Endothelial cell of umbilical vein (primary cell): ENCODE results near the gene FAM163A. TPM values are rescaled to one million over a fixed set of nuclear protein-coding genes. Genes with fewer than 3 reads are reported as not detected.

Source experiments
- BruUV-seq: library from RNA; stranded (reverse); fragments of 400-500 nt; replicated peaks from 2 replicates; lab custom pipeline; 2021; lab: Mats Ljungman, UMichigan
- CTCF ChIA-PET: fragments of 300-600, 350-600 bp; sonication (Branson Sonifier 250); formaldehyde crosslinking; loops from one replicate; lab custom pipeline; 2021; ENCODE audit warnings: antibody characterized with exemption, inconsistent platforms; lab: Charles Lee
- POLR2A ChIA-PET: fragments of 300-600, 350-600 bp; sonication (Branson Sonifier 250); formaldehyde crosslinking; loops from one replicate; lab custom pipeline; 2021; ENCODE audit warnings: antibody characterized with exemption, inconsistent platforms; lab: Charles Lee
- DNase-seq: peaks from one replicate; pipeline ENCODE4 v3.0.0-alpha.2; 2011; ENCODE audit warnings: low read depth, low spot score
- FAIRE-seq: peaks from 2 replicates; lab custom pipeline; 2011; peaks lifted over from hg19 to GRCh38; lab: Jason Lieb, UNC
- H2AFZ ChIP-seq: 2 replicates; pipeline ENCODE4 v1.6.0; 2012; ENCODE audit warnings: low read depth, low read length, control low read depth, inconsistent platforms
- H3K27ac ChIP-seq: 2 replicates; pipeline ENCODE4 v1.5.1; 2011; ENCODE audit warnings: low read depth, mild to moderate bottlenecking, control low read depth, low read length, moderate library complexity; ENCODE audit not compliant: insufficient read depth
- H3K27me3 ChIP-seq, 2 experiments: 2 replicates each; pipeline versions ENCODE4 v1.6.0 to v1.6.1; 2011; ENCODE audit warnings: low read length in 2 of 2, mixed read lengths in 1 of 2; ENCODE audit not compliant: control insufficient read depth in 2 of 2, insufficient read depth in 2 of 2
- H3K36me3 ChIP-seq, 2 experiments: 2 replicates in 1 of 2; 3 replicates in 1 of 2; pipeline ENCODE4 v1.5.1; 2011; ENCODE audit warnings: low read length in 2 of 2, mild to moderate bottlenecking in 1 of 2, moderate library complexity in 1 of 2; ENCODE audit not compliant: control insufficient read depth in 2 of 2, insufficient read depth in 2 of 2; ENCODE audit errors: extremely low read depth in 1 of 2
- H3K4me1 ChIP-seq: 3 replicates; pipeline ENCODE4 v1.5.1; 2011; ENCODE audit warnings: mild to moderate bottlenecking, low read length; ENCODE audit not compliant: control insufficient read depth, insufficient read depth; ENCODE audit errors: extremely low read depth
- H3K4me2 ChIP-seq: 2 replicates; pipeline ENCODE4 v1.6.1; 2011; ENCODE audit warnings: low read length, control low read depth, mixed read lengths; ENCODE audit not compliant: insufficient read depth
- H3K4me3 ChIP-seq, 3 experiments: fragments of 200-600 bp in 1 of 3; sonication (generic), shearing (Covaris generic) in 1 of 3; replicated peaks in 1 of 3; 2 replicates each; pipeline ENCODE4 v1.5.1; 2011 to 2016; ENCODE audit warnings: control low read depth in 3 of 3, low read length in 3 of 3, mild to moderate bottlenecking in 2 of 3, inconsistent platforms in 1 of 3, low read depth in 1 of 3, moderate library complexity in 1 of 3; ENCODE audit not compliant: insufficient read depth in 1 of 3
- H3K79me2 ChIP-seq: 2 replicates; pipeline ENCODE4 v1.6.0; 2012; ENCODE audit warnings: low read length, inconsistent platforms; ENCODE audit not compliant: control insufficient read depth, insufficient read depth
- H3K9ac ChIP-seq: replicated peaks from 2 replicates; pipeline ENCODE3; 2011; ENCODE audit warnings: low read length, control low read depth; ENCODE audit not compliant: insufficient read depth; ENCODE audit errors: extremely low read depth
- H3K9me1 ChIP-seq: replicated peaks from 3 replicates; pipeline ENCODE4 v1.6.0; 2011; ENCODE audit warnings: mild to moderate bottlenecking, low read length; ENCODE audit not compliant: control insufficient read depth, insufficient read depth; ENCODE audit errors: extremely low read depth
- H3K9me3 ChIP-seq: replicated peaks from 2 replicates; pipeline ENCODE4 v1.5.1; 2012; ENCODE audit warnings: low read length, inconsistent platforms; ENCODE audit not compliant: control insufficient read depth, insufficient read depth
- H4K20me1 ChIP-seq: replicated peaks from 2 replicates; pipeline ENCODE3; 2011; ENCODE audit warnings: mild to moderate bottlenecking, low read length; ENCODE audit not compliant: control insufficient read depth, insufficient read depth; ENCODE audit errors: extremely low read depth
- CTCF ChIP-seq, 2 donors: IDR thresholded peaks; 1 replicate in 1 of 2; 2 replicates in 1 of 2; pipeline ENCODE4 v1.5.1; 2011; ENCODE audit warnings: low read length in 2 of 2, mild to moderate bottlenecking in 2 of 2, moderate library complexity in 2 of 2, control low read depth in 1 of 2, inconsistent platforms in 1 of 2, low read depth in 1 of 2; ENCODE audit not compliant: insufficient read depth in 1 of 2; ENCODE audit errors: extremely low read depth in 1 of 2
- GATA2 ChIP-seq: IDR thresholded peaks from 2 replicates; pipeline ENCODE4 v1.7.0; 2011; ENCODE audit warnings: low read depth, mild to moderate bottlenecking, moderate library complexity, mixed read lengths, low read length; ENCODE audit not compliant: insufficient read length, insufficient read depth
- JUN ChIP-seq: IDR thresholded peaks from 2 replicates; pipeline ENCODE4 v1.6.1; 2011; ENCODE audit warnings: borderline replicate concordance, low read depth; ENCODE audit not compliant: insufficient read length, insufficient read depth
- MAX ChIP-seq: IDR thresholded peaks from 2 replicates; pipeline ENCODE4 v1.6.1; 2011; ENCODE audit not compliant: insufficient read depth, insufficient read length
- POLR2A ChIP-seq: IDR thresholded peaks from 2 replicates; pipeline ENCODE4 v1.6.1; 2012; ENCODE audit warnings: low read depth, mild to moderate bottlenecking, control low read depth, low read length
- dilution Hi-C: fragments of 300-500 bp; cut with MboI; formaldehyde crosslinking; loops from one replicate; pipeline ENCODE4 v1.15.0; 2019; ENCODE audit warnings: low sequenced_read_pairs; ENCODE audit not compliant: extremely low pct_ligation_motif_present
- intact Hi-C: fragments of 100-400 bp; cut with micrococcal nuclease; formaldehyde crosslinking; loops from one replicate; pipeline ENCODE4 v1.10.0; 2022
- polyA plus RNA-seq, 4 experiments: library from polyadenylated mRNA; depleted of rRNA in 3 of 4; stranded (reverse) in 3 of 4; unstranded in 1 of 4; fragments of >200 nt; gene quantifications; 2 replicates each; pipeline versions ENCODE4 v1.2.1 to v1.2.3, GENCODE V29; 2011 to 2012; ENCODE audit warnings: missing spikeins in 1 of 4
- total RNA-seq: library from RNA; stranded (reverse); gene quantifications from 2 replicates; pipeline ENCODE4 v1.2.3, GENCODE V29; 2021

Gene FAM163A
- total and polyA plus RNA-seq, 2 donors (not counting 3 experiments of a cell fraction or from before 2014, with no cell fraction given): not detected

GRCh38 chr1:179860652-179861051, 117.6 kb downstream of the FAM163A start:
- H3K36me3 ChIP-seq: peaks cover 12 to 13% of the 10 kb centered on the region in 2 experiments
- no peak overlapping the region for H3K4me3 ChIP-seq
- H3K27me3 ChIP-seq: no peaks in the 10 kb centered on the region
- no peaks in the 10 kb centered on the region for H3K9me3 ChIP-seq
- H3K27ac ChIP-seq: no peak overlapping the region
- H3K9ac ChIP-seq: no peak overlapping the region
- no peaks in the 10 kb centered on the region for H3K9me1 ChIP-seq
- no peak for TF ChIP-seq MAX
- no peak for TF ChIP-seq CTCF (IDR thresholded peaks at IDR 0.05; ENCODE audit: extremely low read depth in 1 of 2, insufficient read depth in 1 of 2, low read depth in 1 of 2, low read length in 2 of 2)
- no peak for TF ChIP-seq POLR2A
- no peak overlapping the region for H3K4me2 ChIP-seq
- H4K20me1 ChIP-seq: no peaks in the 10 kb centered on the region
- FAIRE-seq (no peak), DNase-seq (no peak)
- BruUV-seq: no TSS peak
- no peak overlapping the region for H2AFZ ChIP-seq
- no peaks in the 10 kb centered on the region for H3K4me1 ChIP-seq
- POLR2A ChIA-PET: no interaction called here
- CTCF ChIA-PET: interaction anchor here (0.7 to 1.8 kb wide), 6 partner anchors 11 to 488 kb away, joined by 3 to 5 read pairs (median 3); no protein-coding TSS in a partner anchor
- H3K79me2 ChIP-seq: peaks cover 13% of the 10 kb centered on the region
- dilution Hi-C loops: no loop called here
- intact Hi-C loops: no loop called here

GRCh38 chr1:179865377-179865776, 122.3 kb downstream of the FAM163A start:
- Histone ChIP-seq H3K36me3 (peaks cover 16 to 24% of the 10 kb centered on the region in 2 experiments), H3K27me3 (no peaks in the 10 kb centered on the region), H3K4me3 (no peak overlapping the region), H3K79me2 (peaks cover 36% of the 10 kb centered on the region), H3K9ac (no peak overlapping the region), H3K9me3 (no peaks in the 10 kb centered on the region), H4K20me1 (peaks cover 3% of the 10 kb centered on the region), H3K4me1 (no peaks in the 10 kb centered on the region), H3K9me1 (no peaks in the 10 kb centered on the region), H2AFZ (no peak overlapping the region), H3K27ac (no peak overlapping the region), H3K4me2 (no peak overlapping the region)
- no TSS peak for BruUV-seq
- ChIA-PET POLR2A (no interaction called here), CTCF (interaction anchor here (1.1 to 8.6 kb wide), 4 partner anchors 51 to 312 kb away, joined by 4 to 177 read pairs (median 10); no protein-coding TSS in a partner anchor)
- FAIRE-seq: no peak
- DNase-seq: no peak
- dilution Hi-C loops: no loop called here
- TF ChIP-seq POLR2A: no peak
- no peak for TF ChIP-seq MAX
- TF ChIP-seq GATA2: no peak
- TF ChIP-seq CTCF (IDR thresholded peaks at IDR 0.05; ENCODE audit: extremely low read depth in 1 of 2, insufficient read depth in 1 of 2, low read depth in 1 of 2, low read length in 2 of 2): no peak
- TF ChIP-seq JUN: no peak
- intact Hi-C loops: no loop called here
